Parathyroid adenoma (tissue), 2 donors: ENCODE measurements around the gene DCLK1.

Experiments used
- H2AFZ ChIP-seq: fragments of 300-600 bp; sonication (generic); one replicate; pipeline ENCODE4 v1.7.0; 2017; ENCODE audit warnings: antibody characterized with exemption, mild to moderate bottlenecking
- H3K27ac ChIP-seq: fragments of 300-600 bp; sonication (generic); one replicate; pipeline ENCODE4 v1.7.0; 2017
- H3K27me3 ChIP-seq: fragments of 300-600 bp; sonication (generic); one replicate; pipeline ENCODE4 v1.7.0; 2017; ENCODE audit warnings: low read length; ENCODE audit not compliant: control insufficient read depth, insufficient read depth
- H3K36me3 ChIP-seq: fragments of 300-600 bp; sonication (generic); one replicate; pipeline ENCODE4 v1.7.0; 2017; ENCODE audit warnings: low read length; ENCODE audit not compliant: control insufficient read depth, insufficient read depth
- H3K4me1 ChIP-seq: fragments of 300-600 bp; sonication (generic); one replicate; pipeline ENCODE4 v1.7.0; 2017; ENCODE audit warnings: control low read depth
- H3K4me2 ChIP-seq: fragments of 300-600 bp; sonication (generic); one replicate; pipeline ENCODE4 v1.7.0; 2017; ENCODE audit warnings: low read length
- H3K4me3 ChIP-seq: fragments of 300-600 bp; sonication (generic); one replicate; pipeline ENCODE4 v1.7.0; 2017; ENCODE audit warnings: low read depth, low read length
- H3K79me2 ChIP-seq: fragments of 300-600 bp; sonication (generic); one replicate; pipeline ENCODE4 v1.7.0; 2017; ENCODE audit warnings: control low read depth
- H3K9ac ChIP-seq: fragments of 300-600 bp; sonication (generic); one replicate; pipeline ENCODE4 v1.7.0; 2017; ENCODE audit warnings: mild to moderate bottlenecking
- H3K9me3 ChIP-seq: fragments of 300-600 bp; sonication (generic); one replicate; pipeline ENCODE4 v1.7.0; 2017; ENCODE audit warnings: low read length; ENCODE audit not compliant: control insufficient read depth
- TF ChIP-seq, protein P1 (sequence below): fragments of 300-600 bp; sonication (generic); IDR thresholded peaks from one replicate; pipeline ENCODE4 v1.7.0; 2017; ENCODE audit warnings: antibody characterized with exemption, mild to moderate bottlenecking
- donor health status: primary hyperparathyroidism.

The DCLK1 gene

GRCh38 chr13:35965226-35965927 is 165.8 kb downstream of the DCLK1 start:
- TF ChIP-seq, protein P1, sequence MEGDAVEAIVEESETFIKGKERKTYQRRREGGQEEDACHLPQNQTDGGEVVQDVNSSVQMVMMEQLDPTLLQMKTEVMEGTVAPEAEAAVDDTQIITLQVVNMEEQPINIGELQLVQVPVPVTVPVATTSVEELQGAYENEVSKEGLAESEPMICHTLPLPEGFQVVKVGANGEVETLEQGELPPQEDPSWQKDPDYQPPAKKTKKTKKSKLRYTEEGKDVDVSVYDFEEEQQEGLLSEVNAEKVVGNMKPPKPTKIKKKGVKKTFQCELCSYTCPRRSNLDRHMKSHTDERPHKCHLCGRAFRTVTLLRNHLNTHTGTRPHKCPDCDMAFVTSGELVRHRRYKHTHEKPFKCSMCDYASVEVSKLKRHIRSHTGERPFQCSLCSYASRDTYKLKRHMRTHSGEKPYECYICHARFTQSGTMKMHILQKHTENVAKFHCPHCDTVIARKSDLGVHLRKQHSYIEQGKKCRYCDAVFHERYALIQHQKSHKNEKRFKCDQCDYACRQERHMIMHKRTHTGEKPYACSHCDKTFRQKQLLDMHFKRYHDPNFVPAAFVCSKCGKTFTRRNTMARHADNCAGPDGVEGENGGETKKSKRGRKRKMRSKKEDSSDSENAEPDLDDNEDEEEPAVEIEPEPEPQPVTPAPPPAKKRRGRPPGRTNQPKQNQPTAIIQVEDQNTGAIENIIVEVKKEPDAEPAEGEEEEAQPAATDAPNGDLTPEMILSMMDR = no peak
- Histone ChIP-seq H3K27ac (no peak overlapping the region), H3K4me3 (no peak overlapping the region), H3K36me3 (no peaks in the 10 kb centered on the region), H3K9me3 (no peaks in the 10 kb centered on the region), H3K4me1 (no peaks in the 10 kb centered on the region), H2AFZ (no peak overlapping the region), H3K9ac (no peak overlapping the region), H3K27me3 (no peaks in the 10 kb centered on the region), H3K4me2 (no peak overlapping the region), H3K79me2 (no peaks in the 10 kb centered on the region)

- TF ChIP-seq, protein P1 = no peak
- no peak overlapping the region for H2AFZ ChIP-seq
- H3K27me3 ChIP-seq = no peaks in the 10 kb centered on the region
- no peak overlapping the region for H3K4me2 ChIP-seq
- H3K79me2 ChIP-seq = no peaks in the 10 kb centered on the region
- no peaks in the 10 kb centered on the region for H3K36me3 ChIP-seq
- no peak overlapping the region for H3K4me3 ChIP-seq
- H3K9me3 ChIP-seq = no peaks in the 10 kb centered on the region
- no peak overlapping the region for H3K27ac ChIP-seq
- H3K4me1 ChIP-seq = no peaks in the 10 kb centered on the region
- H3K9ac ChIP-seq = no peak overlapping the region
Observed at GRCh38 chr13:35964863-35965180, 166.4 kb downstream of the DCLK1 start.

- Histone ChIP-seq H3K4me2 (no peak overlapping the region), H3K27me3 (no peaks in the 10 kb centered on the region), H3K9ac (no peak overlapping the region), H3K9me3 (no peaks in the 10 kb centered on the region), H3K79me2 (no peaks in the 10 kb centered on the region), H3K4me1 (no peaks in the 10 kb centered on the region), H3K36me3 (no peaks in the 10 kb centered on the region), H3K27ac (no peak overlapping the region), H3K4me3 (no peak overlapping the region), H2AFZ (no peak overlapping the region)
- TF ChIP-seq, protein P1 = no peak
Observed at GRCh38 chr13:35964011-35964862, 166.9 kb downstream of the DCLK1 start.

DNA sequence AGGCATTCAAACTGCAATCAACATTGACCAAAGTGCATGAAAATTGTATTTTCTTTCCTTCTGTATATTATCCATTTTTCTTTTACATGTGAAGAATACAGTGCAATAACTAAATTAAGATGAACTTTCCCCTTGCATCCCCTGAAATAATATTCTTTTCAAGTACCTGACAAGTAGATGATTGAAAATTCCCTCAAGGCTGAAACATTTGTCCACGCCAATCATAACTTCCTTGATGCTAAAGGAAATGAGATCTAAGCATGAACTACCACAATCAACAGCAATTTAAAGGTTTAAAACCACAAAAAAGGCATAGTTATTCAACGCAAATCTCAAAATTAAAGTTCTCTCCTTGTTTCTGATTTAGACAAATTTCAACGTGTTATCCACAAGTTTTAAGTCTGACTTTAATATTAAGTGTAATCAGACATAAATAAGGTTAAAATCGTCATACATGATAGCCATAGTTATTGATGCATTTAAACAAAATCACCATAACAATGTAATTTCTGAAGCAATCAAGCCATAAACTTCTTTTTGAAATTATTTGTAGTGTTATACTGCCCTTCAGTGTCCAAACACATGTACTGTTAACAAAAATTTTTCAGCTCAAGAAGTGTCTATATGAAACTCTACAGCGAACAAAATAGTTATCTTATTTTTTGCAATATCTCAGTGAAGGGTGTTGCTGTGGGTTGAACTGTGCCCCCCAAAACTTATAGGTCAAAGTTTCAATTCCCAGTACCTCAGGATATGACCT is 169.5 kb downstream of the DCLK1 start:
- H3K4me3 ChIP-seq = no peak overlapping the region
- no peak overlapping the region for H3K4me2 ChIP-seq
- no peaks in the 10 kb centered on the region for H3K36me3 ChIP-seq
- TF ChIP-seq, protein P1 = no peak
- no peaks in the 10 kb centered on the region for H3K4me1 ChIP-seq
- no peak overlapping the region for H3K27ac ChIP-seq
- no peaks in the 10 kb centered on the region for H3K9me3 ChIP-seq
- no peak overlapping the region for H2AFZ ChIP-seq
- no peak overlapping the region for H3K9ac ChIP-seq
- peaks cover 3% of the 10 kb centered on the region for H3K79me2 ChIP-seq
- H3K27me3 ChIP-seq = no peaks in the 10 kb centered on the region
